Left ventricle myocardium inferior (tissue), 1 donor: ENCODE results near the gene CAPN8. TPM values are rescaled to one million over a fixed set of nuclear protein-coding genes. Genes with fewer than 3 reads are reported as not detected.

Source experiments
- DNase-seq: peaks from one replicate; pipeline ENCODE4 v3.0.0-alpha.2; 2020
- H3K27ac ChIP-seq: fragments of 200-600 bp; replicated peaks from 2 replicates; pipeline ENCODE4 v1.8.0; 2021
- H3K27me3 ChIP-seq: fragments of 200-600 bp; 2 replicates; pipeline ENCODE4 v1.8.0; 2021; ENCODE audit warnings: low read depth
- H3K36me3 ChIP-seq: fragments of 200-600 bp; 2 replicates; pipeline ENCODE4 v1.8.0; 2021
- H3K4me1 ChIP-seq: fragments of 200-600 bp; 2 replicates; pipeline ENCODE4 v1.8.0; 2021
- H3K4me3 ChIP-seq: fragments of 200-600 bp; 2 replicates; pipeline ENCODE4 v1.8.0; 2021; ENCODE audit warnings: mild to moderate bottlenecking, moderate library complexity
- H3K9me3 ChIP-seq: fragments of 200-600 bp; replicated peaks from 2 replicates; pipeline ENCODE4 v1.8.0; 2021
- CTCF ChIP-seq: fragments of 200-600 bp; IDR thresholded peaks from 2 replicates; pipeline ENCODE4 v1.8.0; 2021; ENCODE audit warnings: antibody characterized with exemption, mild to moderate bottlenecking, borderline replicate concordance
- intact Hi-C: fragments of 100-400 bp; cut with micrococcal nuclease; formaldehyde crosslinking; loops from one replicate; pipeline ENCODE4 v1.11.0; 2022
- total RNA-seq: library from RNA; stranded (reverse); fragmentation: NEBNext Ultra II Directional; extraction: Animal tissue kit (Norgen Biotek cat#: 25700); gene quantifications from one replicate; pipeline ENCODE4 v1.2.1, GENCODE V29; 2021
- donor health status: DM: no; HTN: yes; CAD: no; lungs with severe emphysema.

CAPN8 gene
- total RNA-seq, 1 donor from 2014 or later: not detected

- Histone ChIP-seq H3K27ac (no peak overlapping the region), H3K27me3 (no peaks in the 10 kb centered on the region), H3K36me3 (no peaks in the 10 kb centered on the region), H3K4me3 (no peak overlapping the region), H3K4me1 (no peaks in the 10 kb centered on the region), H3K9me3 (no peaks in the 10 kb centered on the region)
- no peak for DNase-seq
- TF ChIP-seq CTCF: no peak
- intact Hi-C loops: no loop called here
Observed at GRCh38 chr1:223621312-223621734, 44.2 kb downstream of the CAPN8 start.

- DNase-seq: no peak
- no peak for TF ChIP-seq CTCF
- Histone ChIP-seq H3K4me3 (no peak overlapping the region), H3K27me3 (no peaks in the 10 kb centered on the region), H3K36me3 (no peaks in the 10 kb centered on the region), H3K4me1 (no peaks in the 10 kb centered on the region), H3K9me3 (no peaks in the 10 kb centered on the region), H3K27ac (no peak overlapping the region)
- intact Hi-C loops: no loop called here
Observed at GRCh38 chr1:223620297-223620897, 45.1 kb downstream of the CAPN8 start.

GRCh38 chr1:223618680-223619079 lies 46.8 kb downstream of the CAPN8 start:
- no peaks in the 10 kb centered on the region for H3K27me3 ChIP-seq
- H3K36me3 ChIP-seq: no peaks in the 10 kb centered on the region
- no peak overlapping the region for H3K4me3 ChIP-seq
- no peak for TF ChIP-seq CTCF
- intact Hi-C loops: no loop called here
- H3K27ac ChIP-seq: no peak overlapping the region
- DNase-seq: no peak
- H3K9me3 ChIP-seq: no peaks in the 10 kb centered on the region
- H3K4me1 ChIP-seq: no peaks in the 10 kb centered on the region

- Histone ChIP-seq H3K4me1 (no peaks in the 10 kb centered on the region), H3K27me3 (no peaks in the 10 kb centered on the region), H3K4me3 (no peak overlapping the region), H3K36me3 (no peaks in the 10 kb centered on the region), H3K27ac (no peak overlapping the region), H3K9me3 (no peaks in the 10 kb centered on the region)
- TF ChIP-seq CTCF: no peak
- intact Hi-C loops: no loop called here
- DNase-seq: no peak
Observed at GRCh38 chr1:223617323-223618070, 48.0 kb downstream of the CAPN8 start.

GRCh38 chr1:223616586-223616985 lies 48.9 kb downstream of the CAPN8 start:
- no peak overlapping the region for H3K4me3 ChIP-seq
- TF ChIP-seq CTCF: no peak
- no peak overlapping the region for H3K27ac ChIP-seq
- no peaks in the 10 kb centered on the region for H3K27me3 ChIP-seq
- no peaks in the 10 kb centered on the region for H3K4me1 ChIP-seq
- no peak for DNase-seq
- intact Hi-C loops: no loop called here
- H3K9me3 ChIP-seq: no peaks in the 10 kb centered on the region
- H3K36me3 ChIP-seq: no peaks in the 10 kb centered on the region
